Esophagus (tissue), 2 donors: ENCODE data around the gene OR2A2. TPM values are rescaled to one million over a fixed set of nuclear protein-coding genes. Genes with fewer than 3 reads are reported as not detected.

Source experiments
- H3K27ac ChIP-seq, 2 donors: one replicate each; pipeline ENCODE4 v1.5.1; 2013; ENCODE audit warnings: low read depth in 2 of 2, mild to moderate bottlenecking in 2 of 2, inconsistent platforms in 1 of 2, low read length in 1 of 2, moderate library complexity in 1 of 2
- H3K27me3 ChIP-seq, 2 donors: one replicate each; pipeline ENCODE4 v1.6.1; 2013; ENCODE audit warnings: low read length in 2 of 2, control low read depth in 1 of 2, mild to moderate bottlenecking in 1 of 2; ENCODE audit not compliant: insufficient read depth in 2 of 2, control insufficient read depth in 1 of 2
- H3K36me3 ChIP-seq, 2 donors: one replicate each; pipeline ENCODE4 v1.6.1; 2013; ENCODE audit warnings: low read length in 1 of 2; ENCODE audit not compliant: control insufficient read depth in 2 of 2, insufficient read depth in 2 of 2
- H3K4me1 ChIP-seq, 2 donors: one replicate each; pipeline ENCODE4 v1.6.1; 2013; ENCODE audit warnings: low read length in 1 of 2; ENCODE audit not compliant: control insufficient read depth in 2 of 2, insufficient read depth in 2 of 2
- H3K4me3 ChIP-seq, 2 donors: one replicate each; pipeline ENCODE4 v1.5.1; 2013; ENCODE audit warnings: low read length in 2 of 2, mild to moderate bottlenecking in 2 of 2, low read depth in 1 of 2, moderate library complexity in 1 of 2
- H3K9me3 ChIP-seq, 2 donors: one replicate each; pipeline ENCODE4 v1.6.1; 2013; ENCODE audit warnings: mild to moderate bottlenecking in 2 of 2, low read depth in 1 of 2, low read length in 1 of 2, moderate library complexity in 1 of 2; ENCODE audit not compliant: control insufficient read depth in 2 of 2, insufficient read depth in 1 of 2
- WGBS, 2 donors: extraction: QIAGEN DNeasy Blood & Tissue Kit; methylation state at CpG; one replicate each; pipeline ENCODE4 v1.1.7; 2013; 5-methylcytosine and 5-hydroxymethylcytosine counted together
- polyA plus RNA-seq, 2 donors: library from polyadenylated mRNA; stranded (reverse); fragments of 200-250 nt; gene quantifications; one replicate each; pipeline ENCODE4 v1.2.3, GENCODE V29; 2013
- donor health status: healthy with polysubstance abuse.
- donor health status: Bipolar disorder and iron deficiency.

The OR2A2 gene
- polyA plus RNA-seq: not detected

GRCh38 chr7:144109283-144109682, at the start of gene OR2A2:
Gene OR2A2, plus strand, starts transcription at chr7:144109583. Its CDS starts 0 bp downstream, at chr7:144109583.
- Histone ChIP-seq H3K27ac (no peak within 1 kb of the TSS), H3K36me3 (no peaks in the 10 kb centered on the region), H3K27me3 (no peaks in the 10 kb centered on the region), H3K4me1 (no peaks in the 10 kb centered on the region), H3K4me3 (no peak within 1 kb of the TSS), H3K9me3 (no peaks in the 10 kb centered on the region)
- WGBS, 2 donors: 90 to 91% methylated on average over 2 of the region's 2 CpGs

DNA sequence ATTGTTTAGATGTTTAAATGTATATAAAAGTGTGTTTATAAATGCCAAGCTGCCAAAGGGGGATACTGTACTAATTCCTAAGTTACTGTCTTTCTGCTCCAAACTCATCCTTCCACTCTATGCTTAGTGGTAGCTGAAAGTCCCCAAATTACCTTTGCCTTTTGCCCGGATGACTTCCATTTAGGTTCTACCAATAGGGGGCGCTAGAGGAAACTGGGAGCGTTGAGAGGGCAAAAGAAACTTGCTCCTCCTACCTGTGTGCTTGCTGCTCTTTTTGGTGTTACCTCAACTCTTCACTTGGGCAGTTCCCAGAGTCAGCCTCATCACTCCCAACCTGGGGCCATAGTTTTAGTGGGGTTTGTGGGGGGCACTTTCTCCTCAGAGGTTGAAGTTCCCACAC, 45.7 kb upstream of the OR2A2 start:
- H3K4me1 ChIP-seq: no peaks in the 10 kb centered on the region
- H3K4me3 ChIP-seq: no peak overlapping the region
- no peaks in the 10 kb centered on the region for H3K9me3 ChIP-seq
- no peak overlapping the region for H3K27ac ChIP-seq
- 40 to 44% methylated on average over 3 of the region's 3 CpGs for WGBS, 2 donors
- no peaks in the 10 kb centered on the region for H3K36me3 ChIP-seq
- no peaks in the 10 kb centered on the region for H3K27me3 ChIP-seq

GRCh38 chr7:144069511-144069910, 39.9 kb upstream of the OR2A2 start, which contains the start of gene OR2A25:
Gene OR2A25, plus strand, starts transcription at chr7:144069811. Its CDS starts 4,409 bp downstream, at chr7:144074220.
- WGBS, 2 donors: 73 to 81% methylated on average over 1 of the region's 1 CpG
- Histone ChIP-seq H3K4me1 (no peaks in the 10 kb centered on the region), H3K9me3 (no peaks in the 10 kb centered on the region)

DNA sequence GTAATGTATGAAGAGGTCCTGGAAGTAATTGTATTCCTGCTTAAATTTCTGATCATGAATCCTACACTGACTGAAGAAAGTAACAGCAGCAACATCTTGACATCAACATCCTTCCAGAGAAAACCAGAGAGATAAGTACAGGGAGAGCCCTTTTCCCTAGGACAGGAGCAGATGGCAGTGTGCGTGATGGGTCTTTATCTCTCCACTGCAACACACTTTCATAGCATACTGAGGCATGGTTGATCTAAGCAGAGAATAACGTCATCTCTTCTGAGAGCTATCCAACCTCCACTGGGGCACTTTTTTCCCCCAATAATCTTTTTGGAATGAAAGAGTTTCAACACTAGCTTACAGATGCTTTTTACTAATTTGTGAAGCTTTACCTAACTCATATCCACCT, 39.4 kb upstream of the OR2A2 start:
- no peak overlapping the region for H3K27ac ChIP-seq
- no peak overlapping the region for H3K4me3 ChIP-seq
- no peaks in the 10 kb centered on the region for H3K27me3 ChIP-seq
- WGBS, 2 donors: 66 to 76% methylated on average over 2 of the region's 2 CpGs
- H3K9me3 ChIP-seq: no peaks in the 10 kb centered on the region
- H3K36me3 ChIP-seq: no peaks in the 10 kb centered on the region
- H3K4me1 ChIP-seq: no peaks in the 10 kb centered on the region

More at GRCh38 chr7:144069511-144069910, 39.9 kb upstream of the OR2A2 start, which contains the start of gene OR2A25:
- no peak within 1 kb of the TSS for H3K4me3 ChIP-seq
- no peaks in the 10 kb centered on the region for H3K36me3 ChIP-seq
- no peaks in the 10 kb centered on the region for H3K27me3 ChIP-seq
- H3K27ac ChIP-seq: no peak within 1 kb of the TSS

- H3K27ac ChIP-seq: no peak overlapping the region
- H3K4me3 ChIP-seq: no peak overlapping the region
- H3K9me3 ChIP-seq: no peaks in the 10 kb centered on the region
- H3K27me3 ChIP-seq: no peaks in the 10 kb centered on the region
- 91 to 93% methylated on average over 8 of the region's 8 CpGs for WGBS, 2 donors
- H3K36me3 ChIP-seq: no peaks in the 10 kb centered on the region
- no peaks in the 10 kb centered on the region for H3K4me1 ChIP-seq
These were observed 35.0 kb upstream of the OR2A2 start for GRCh38 chr7:144074374-144074773.

- 80 to 90% methylated on average over 2 of the region's 2 CpGs for WGBS, 2 donors
- no peak within 1 kb of the TSS for H3K4me3 ChIP-seq
These were observed 23.4 kb upstream of the OR2A2 start, which contains the start of gene OR2A12 for GRCh38 chr7:144085978-144086377. Gene OR2A12, plus strand, starts transcription at chr7:144086278. Its CDS starts 8,830 bp downstream, at chr7:144095108.

GRCh38 chr7:144086730-144087129, 22.7 kb upstream of the OR2A2 start:
- WGBS, 2 donors: 64 to 65% methylated on average over 4 of the region's 4 CpGs
- no peaks in the 10 kb centered on the region for H3K27me3 ChIP-seq

More at GRCh38 chr7:144085978-144086377, 23.4 kb upstream of the OR2A2 start, which contains the start of gene OR2A12:
- Histone ChIP-seq H3K4me1 (no peaks in the 10 kb centered on the region), H3K9me3 (no peaks in the 10 kb centered on the region), H3K36me3 (no peaks in the 10 kb centered on the region), H3K27ac (no peak within 1 kb of the TSS), H3K27me3 (no peaks in the 10 kb centered on the region)

GRCh38 chr7:144087230-144087629, 22.2 kb upstream of the OR2A2 start:
- no peaks in the 10 kb centered on the region for H3K36me3 ChIP-seq
- no peak overlapping the region for H3K27ac ChIP-seq
- H3K4me3 ChIP-seq: no peak overlapping the region
- no peaks in the 10 kb centered on the region for H3K9me3 ChIP-seq
- H3K4me1 ChIP-seq: no peaks in the 10 kb centered on the region
- no peaks in the 10 kb centered on the region for H3K27me3 ChIP-seq
- WGBS, 2 donors: 72 to 75% methylated on average over 1 of the region's 1 CpG

More at GRCh38 chr7:144086730-144087129, 22.7 kb upstream of the OR2A2 start:
- no peaks in the 10 kb centered on the region for H3K36me3 ChIP-seq
- H3K9me3 ChIP-seq: no peaks in the 10 kb centered on the region
- H3K4me1 ChIP-seq: no peaks in the 10 kb centered on the region
- H3K4me3 ChIP-seq: no peak overlapping the region
- H3K27ac ChIP-seq: no peak overlapping the region

GRCh38 chr7:144090667-144091066, 18.7 kb upstream of the OR2A2 start:
- H3K27me3 ChIP-seq: no peaks in the 10 kb centered on the region

DNA sequence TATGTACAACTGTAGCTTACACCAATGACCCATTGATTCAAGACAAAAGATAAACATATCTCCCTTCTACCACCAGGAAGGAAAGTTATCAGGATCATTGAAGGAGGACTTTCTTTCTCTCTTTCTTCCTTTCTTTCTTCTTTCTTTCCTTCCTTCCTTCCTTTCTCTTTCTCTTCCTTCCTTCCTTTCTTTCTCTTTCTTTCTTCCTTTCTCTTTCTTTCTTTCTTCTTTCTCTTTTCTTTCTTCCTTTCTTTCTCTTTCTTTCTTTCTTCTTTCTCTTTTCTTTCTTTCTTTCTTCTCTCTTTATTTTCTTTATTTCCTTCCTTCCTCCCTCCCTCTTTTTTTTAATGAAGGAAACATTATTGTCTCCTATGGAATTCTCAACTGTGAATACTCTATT, 10.6 kb upstream of the OR2A2 start:
- no peak overlapping the region for H3K27ac ChIP-seq
- no peaks in the 10 kb centered on the region for H3K4me1 ChIP-seq
- no peaks in the 10 kb centered on the region for H3K36me3 ChIP-seq
- no peak overlapping the region for H3K4me3 ChIP-seq
- no peaks in the 10 kb centered on the region for H3K9me3 ChIP-seq
- H3K27me3 ChIP-seq: no peaks in the 10 kb centered on the region

More at GRCh38 chr7:144090667-144091066, 18.7 kb upstream of the OR2A2 start:
- no peaks in the 10 kb centered on the region for H3K4me1 ChIP-seq
- WGBS, 2 donors: 85 to 86% methylated on average over 3 of the region's 3 CpGs
- no peak overlapping the region for H3K4me3 ChIP-seq
- H3K36me3 ChIP-seq: no peaks in the 10 kb centered on the region
- H3K9me3 ChIP-seq: no peaks in the 10 kb centered on the region
- H3K27ac ChIP-seq: no peak overlapping the region
